Activated naive CD8-positive, alpha-beta T cell treated with anti-CD3 and anti-CD28 coated beads, Interleukin-2, amount 50 U/mL, for 16 hours (primary cell): ENCODE results near the gene SCD5.
"Not testable (repeated sequence)": the region's sequence is repeated elsewhere in the genome, so short reads cannot be mapped to it uniquely, and the experiment has no call there.

Source experiments
- DNase-seq: peaks from one replicate; pipeline ENCODE4 v3.0.0-alpha.2; 2020; ENCODE audit warnings: low read depth, low spot score

Gene SCD5

GRCh38 chr4:82798168-82799005 is at the start of gene SCD5:
Gene SCD5, minus strand, starts transcription at chr4:82798796. Its CDS starts 259 bp downstream, at chr4:82798537.
- no peak for DNase-seq

GRCh38 chr4:82842593-82842992 is 44.0 kb upstream of the SCD5 start:
- DNase-seq, result no peak

DNA sequence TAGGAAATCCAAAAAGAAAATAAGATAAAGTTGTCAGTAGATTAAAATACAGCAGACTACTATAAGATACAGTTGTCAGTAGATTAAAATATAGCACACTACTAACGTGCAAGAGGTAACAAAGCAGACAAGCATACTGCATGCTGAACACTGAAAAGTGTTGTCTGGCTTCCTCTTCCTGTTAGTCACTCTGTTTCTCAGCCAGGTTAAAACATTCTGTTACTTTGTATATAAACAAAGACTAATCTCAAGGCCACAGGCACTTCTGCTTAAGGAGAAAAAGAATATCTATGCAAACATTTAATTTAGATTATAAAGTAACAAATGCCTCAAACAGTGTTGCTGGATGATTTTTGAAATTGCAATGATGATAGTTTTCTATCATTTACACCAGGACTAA is 41.0 kb upstream of the SCD5 start:
- DNase-seq, result no peak

- DNase-seq, result no peak
Observed at GRCh38 chr4:82833696-82834313, 35.2 kb upstream of the SCD5 start.

DNA sequence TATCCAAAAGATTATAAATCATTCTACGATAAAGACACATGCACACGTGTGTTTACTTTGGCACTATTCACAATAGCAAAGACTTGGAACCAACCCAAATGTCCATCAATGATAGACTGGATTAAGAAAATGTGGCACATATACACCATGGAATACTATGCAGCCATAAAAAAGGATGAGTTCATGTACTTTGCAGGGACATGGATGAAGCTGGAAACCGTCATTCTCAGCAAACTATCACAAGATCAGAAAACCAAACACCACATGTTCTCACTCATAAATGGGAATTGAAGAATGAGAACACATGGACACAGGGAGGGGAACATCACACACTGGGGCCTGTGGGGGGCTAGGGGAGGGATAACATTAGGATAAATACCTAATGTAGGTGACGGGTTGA is 34.5 kb upstream of the SCD5 start:
- DNase-seq, result not testable (repeated sequence)

GRCh38 chr4:82825425-82825824 is 26.8 kb upstream of the SCD5 start:
- DNase-seq, result no peak

GRCh38 chr4:82823062-82823461 is 24.5 kb upstream of the SCD5 start:
- no peak for DNase-seq

DNA sequence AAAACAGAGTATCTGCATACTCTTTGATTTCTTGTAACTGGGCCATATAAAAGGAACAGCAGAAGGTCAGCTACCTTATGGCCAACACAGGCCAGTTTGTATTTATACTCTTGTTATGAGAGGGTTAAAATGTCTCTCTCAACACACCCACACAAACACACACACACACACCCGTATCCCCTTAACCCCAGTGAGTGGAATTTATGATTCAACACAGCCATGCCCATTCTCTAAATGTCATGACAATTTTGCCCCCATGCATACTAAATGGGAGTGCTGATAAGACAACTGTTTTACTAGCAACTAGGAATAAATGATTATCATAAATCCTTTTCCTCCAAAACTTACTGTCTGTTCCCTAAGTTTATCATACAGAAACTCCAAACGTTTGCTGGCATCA is 22.1 kb upstream of the SCD5 start:
- no peak for DNase-seq

DNA sequence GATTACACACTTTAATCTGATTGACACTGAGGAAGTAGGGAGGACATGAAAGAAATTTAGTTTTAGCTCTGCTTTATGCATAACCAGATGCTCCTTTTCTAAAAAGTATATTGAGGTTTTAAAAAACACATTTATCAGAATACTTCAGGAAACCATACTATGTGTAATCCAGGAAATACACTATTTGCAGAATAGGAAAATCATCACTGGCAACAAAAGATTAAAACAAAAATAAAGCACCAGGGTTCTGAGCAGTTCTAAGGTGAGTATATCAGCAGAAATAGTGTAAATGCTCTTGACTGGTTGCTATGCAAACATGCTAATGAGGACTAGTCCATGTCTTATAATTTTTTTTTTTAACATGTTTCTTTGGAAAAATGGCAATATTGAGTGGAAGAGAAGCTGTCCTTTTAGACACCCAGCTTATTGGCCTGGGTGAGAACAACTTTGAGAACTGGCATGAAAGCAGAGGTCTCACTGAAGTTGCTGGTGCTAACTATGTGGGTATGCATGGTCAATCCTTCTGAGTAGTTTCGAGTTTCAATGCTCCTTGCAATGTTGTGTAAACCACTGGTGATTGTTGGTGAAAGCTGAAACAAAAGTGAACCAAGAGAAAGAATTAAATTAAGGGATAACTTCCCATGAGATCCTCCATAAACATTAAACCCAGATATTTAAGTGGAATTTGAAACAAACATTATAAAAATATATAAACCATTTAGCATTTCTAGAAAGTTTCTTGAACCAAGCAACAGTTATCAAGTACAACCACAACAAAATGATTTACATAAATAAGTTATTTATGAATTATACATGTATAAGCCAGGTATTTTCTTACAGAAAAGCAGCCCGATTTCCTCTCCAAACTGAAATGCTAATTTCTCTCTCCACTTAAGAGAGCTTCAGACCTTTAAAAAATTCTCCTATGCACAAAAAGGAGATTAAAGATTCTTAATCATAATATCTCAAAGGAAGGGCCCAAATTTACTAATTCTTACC is 20.4 kb upstream of the SCD5 start:
- DNase-seq, result no peak

- DNase-seq, result not testable (repeated sequence)
Observed at GRCh38 chr4:82816874-82817273, 18.3 kb upstream of the SCD5 start.

GRCh38 chr4:82814034-82814433 is 15.4 kb upstream of the SCD5 start:
- DNase-seq, result no peak

DNA sequence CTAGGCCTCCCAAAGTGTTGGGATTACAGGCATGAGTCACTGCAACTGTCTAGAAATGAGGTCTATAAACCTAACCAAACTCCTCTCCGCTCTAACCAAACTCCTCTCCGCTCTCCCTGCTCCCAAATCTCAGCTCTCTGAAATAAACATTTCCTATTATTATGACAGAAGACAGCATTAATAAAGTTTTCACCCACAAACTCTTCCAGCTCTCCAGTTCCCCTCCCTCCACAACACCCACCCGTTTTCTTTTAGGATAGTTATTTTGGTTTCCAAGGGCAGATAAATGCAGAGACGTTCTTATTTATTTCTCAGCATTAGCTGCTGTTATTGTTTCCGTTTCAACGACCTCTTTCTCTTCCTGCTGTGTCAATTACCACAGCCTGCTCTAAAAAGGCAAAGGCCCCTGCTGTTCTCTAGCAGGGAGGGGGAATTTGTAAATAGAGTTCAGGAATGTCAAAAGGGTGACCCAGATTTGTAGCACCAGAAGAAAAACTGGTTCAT is 13.3 kb upstream of the SCD5 start:
- no peak for DNase-seq

- DNase-seq, result no peak
Observed at GRCh38 chr4:82811392-82811791, 12.8 kb upstream of the SCD5 start.

- DNase-seq, result no peak
Observed at GRCh38 chr4:82810176-82810575, 11.6 kb upstream of the SCD5 start.

GRCh38 chr4:82809619-82810018 is 11.0 kb upstream of the SCD5 start:
- DNase-seq, result no peak

DNA sequence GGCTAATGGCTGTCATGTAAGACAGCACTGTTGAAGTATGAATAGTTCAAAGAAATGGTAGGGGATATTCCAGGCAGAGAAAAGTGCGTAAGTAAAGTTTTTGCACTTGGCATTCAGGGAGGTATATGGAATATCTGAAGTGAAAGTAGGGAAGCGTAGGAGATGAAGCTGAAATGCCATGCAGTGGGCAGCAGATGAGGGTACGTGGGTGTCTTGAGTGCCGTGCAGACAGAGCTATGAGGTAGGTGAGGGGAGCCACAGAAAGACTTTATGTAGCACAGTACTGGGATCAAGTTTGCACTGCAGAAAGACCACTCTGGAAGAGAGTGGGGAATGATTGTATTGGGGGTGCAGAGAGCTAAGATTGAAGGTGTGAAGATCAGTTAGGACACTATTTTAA is 5.2 kb upstream of the SCD5 start:
- DNase-seq, result no peak

- DNase-seq, result no peak
Observed at GRCh38 chr4:82802911-82803310, 4.3 kb upstream of the SCD5 start.

GRCh38 chr4:82801910-82802521 is 3.4 kb upstream of the SCD5 start:
- no peak for DNase-seq

DNA sequence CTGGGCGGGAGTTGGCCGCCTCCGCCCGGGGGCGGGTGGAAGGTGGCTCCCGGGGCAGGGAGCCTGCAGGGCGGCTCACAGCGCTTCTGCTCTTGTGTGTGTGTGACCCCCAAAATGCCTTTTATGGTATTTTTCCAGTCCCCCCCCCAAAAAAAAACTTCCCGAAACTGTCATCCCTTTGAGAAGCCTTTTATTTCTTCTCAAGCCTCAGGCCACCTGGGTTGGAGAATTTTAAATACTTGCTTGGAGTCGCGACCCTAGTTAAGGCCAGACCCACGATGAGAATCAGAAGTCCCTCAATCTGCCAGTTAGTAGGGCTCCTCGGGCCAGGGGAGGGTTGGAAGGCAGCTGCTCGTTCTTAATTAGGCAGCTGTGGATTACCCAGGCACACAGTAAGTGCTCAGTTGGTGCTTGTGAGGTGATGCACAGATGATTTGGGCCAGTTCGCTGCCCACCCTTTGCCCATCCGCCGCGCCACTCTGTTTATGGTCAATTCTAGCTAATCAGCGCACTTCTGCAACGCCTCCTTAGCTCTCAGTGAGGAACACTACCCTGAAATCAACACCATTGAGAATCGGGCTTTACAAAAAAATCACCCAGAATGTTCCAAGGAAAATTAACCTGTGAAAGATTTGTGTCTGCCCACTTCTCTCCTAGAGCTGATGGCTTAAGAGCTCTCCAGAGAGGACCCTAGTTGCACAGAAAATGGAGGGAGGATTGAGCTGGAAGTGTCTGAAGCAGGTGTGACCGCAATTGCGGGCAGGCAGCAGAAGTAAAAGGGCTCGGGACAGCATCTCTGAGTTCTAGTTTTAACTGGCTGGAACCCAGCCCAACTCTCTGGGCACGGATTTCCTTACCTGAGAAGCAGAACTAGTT is 648 bp upstream of the SCD5 start:
- DNase-seq, result no peak

GRCh38 chr4:82797405-82798111 is 1.0 kb downstream of the SCD5 start:
- no peak for DNase-seq
